ENCODE measurements around the gene TMCC1.
"Not testable (repeated sequence)": the region's sequence is repeated elsewhere in the genome, so short reads cannot be mapped to it uniquely, and the experiment has no call there.

The TMCC1 gene

DNA sequence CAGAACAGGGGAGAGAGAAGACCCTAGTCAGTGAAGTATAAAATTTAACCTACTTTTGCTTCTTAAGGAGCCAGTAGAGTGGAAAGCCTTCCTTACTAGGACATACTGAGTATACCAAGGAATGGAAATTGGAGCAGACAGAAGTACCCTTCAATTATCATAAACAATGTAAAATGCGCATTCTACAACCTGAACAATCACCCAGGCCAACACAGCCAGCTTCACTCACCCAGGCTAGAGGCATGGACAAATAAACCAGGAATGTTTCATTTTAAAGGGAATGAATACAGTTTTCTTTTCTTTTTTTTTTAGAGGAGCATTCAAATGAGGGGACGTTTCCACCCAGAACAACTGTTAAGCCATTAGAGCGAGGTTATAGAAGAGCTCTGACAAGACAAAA, 245.1 kb downstream of the TMCC1 start:
- TF ChIP-seq, protein P1, sequence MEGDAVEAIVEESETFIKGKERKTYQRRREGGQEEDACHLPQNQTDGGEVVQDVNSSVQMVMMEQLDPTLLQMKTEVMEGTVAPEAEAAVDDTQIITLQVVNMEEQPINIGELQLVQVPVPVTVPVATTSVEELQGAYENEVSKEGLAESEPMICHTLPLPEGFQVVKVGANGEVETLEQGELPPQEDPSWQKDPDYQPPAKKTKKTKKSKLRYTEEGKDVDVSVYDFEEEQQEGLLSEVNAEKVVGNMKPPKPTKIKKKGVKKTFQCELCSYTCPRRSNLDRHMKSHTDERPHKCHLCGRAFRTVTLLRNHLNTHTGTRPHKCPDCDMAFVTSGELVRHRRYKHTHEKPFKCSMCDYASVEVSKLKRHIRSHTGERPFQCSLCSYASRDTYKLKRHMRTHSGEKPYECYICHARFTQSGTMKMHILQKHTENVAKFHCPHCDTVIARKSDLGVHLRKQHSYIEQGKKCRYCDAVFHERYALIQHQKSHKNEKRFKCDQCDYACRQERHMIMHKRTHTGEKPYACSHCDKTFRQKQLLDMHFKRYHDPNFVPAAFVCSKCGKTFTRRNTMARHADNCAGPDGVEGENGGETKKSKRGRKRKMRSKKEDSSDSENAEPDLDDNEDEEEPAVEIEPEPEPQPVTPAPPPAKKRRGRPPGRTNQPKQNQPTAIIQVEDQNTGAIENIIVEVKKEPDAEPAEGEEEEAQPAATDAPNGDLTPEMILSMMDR (conservative IDR thresholded peaks at IDR 0.05) = no peak

DNA sequence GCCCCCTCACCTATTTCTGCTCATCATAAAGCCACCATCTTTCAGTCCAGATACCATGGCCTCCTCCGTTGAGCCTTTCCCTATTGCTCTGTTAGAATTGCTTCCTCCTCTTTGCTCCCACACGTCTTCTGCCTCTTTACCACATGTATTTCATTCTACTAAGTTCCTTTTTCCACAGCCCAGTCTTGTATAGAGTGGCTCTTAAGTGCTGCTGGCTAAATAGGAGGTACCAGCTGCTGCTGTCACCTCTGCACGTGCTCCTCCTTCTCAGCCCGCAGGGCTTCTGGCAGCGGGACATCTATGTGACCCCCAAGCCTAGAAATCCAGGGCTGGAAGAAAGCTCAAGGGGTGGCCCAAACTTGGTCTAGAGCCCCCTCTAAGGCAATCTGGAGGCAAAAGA, 248.2 kb downstream of the TMCC1 start:
- TF ChIP-seq, protein P1 (conservative IDR thresholded peaks at IDR 0.05) = no peak
- no peak overlapping the region for H3K27ac ChIP-seq

More for the DNA sequence above, 245.1 kb downstream of the TMCC1 start:
- no peak overlapping the region for H3K27ac ChIP-seq

DNA sequence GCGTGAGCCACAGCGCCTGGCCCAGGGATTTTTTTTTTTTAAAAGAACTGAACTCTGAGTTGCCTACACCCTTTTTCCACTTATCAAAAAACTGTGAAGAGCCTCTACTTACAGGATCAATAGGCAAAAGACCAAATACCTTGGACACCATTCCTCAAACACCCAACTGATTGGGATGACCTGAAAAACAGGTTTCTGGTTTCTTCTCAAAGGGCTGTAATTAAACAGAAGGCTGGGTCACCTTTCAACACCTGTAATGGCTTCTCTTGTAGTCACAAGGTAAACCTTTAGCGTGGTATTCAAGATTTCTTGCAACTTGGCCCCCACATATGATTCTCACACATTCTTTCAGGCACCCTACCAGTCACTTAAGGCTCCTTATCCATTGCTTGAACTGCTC, 248.7 kb downstream of the TMCC1 start:
- H3K27ac ChIP-seq = no peak overlapping the region
- TF ChIP-seq, protein P1 (conservative IDR thresholded peaks at IDR 0.05) = no peak

DNA sequence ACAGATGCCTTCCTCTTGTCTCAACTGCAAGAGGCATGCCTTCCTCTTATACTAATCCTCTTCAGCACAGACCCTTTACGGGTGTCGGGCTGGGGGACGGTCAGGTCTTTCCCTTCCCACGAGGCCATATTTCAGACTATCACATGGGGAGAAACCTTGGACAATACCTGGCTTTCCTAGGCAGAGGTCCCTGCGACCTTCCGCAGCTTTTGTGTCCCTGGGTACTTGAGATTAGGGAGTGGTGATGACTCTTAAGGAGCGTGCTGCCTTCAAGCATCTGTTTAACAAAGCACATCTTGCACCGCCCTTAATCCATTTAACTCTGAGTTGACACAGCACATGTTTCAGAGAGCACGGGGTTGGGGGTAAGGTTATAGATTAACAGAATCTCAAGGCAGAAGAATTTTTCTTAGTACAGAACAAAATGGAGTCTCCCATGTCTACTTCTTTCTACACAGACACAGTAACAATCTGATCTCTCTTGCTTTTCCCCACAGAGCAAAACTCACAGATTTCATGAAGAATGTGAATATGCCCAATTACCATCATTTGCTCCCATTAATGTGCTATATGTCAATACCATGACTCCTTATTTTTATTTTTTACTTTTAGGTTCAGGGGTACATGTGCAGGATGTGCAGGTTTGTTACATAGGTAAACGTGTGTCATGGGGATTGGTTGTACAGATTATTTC, 251.8 kb downstream of the TMCC1 start:
- not testable (repeated sequence) for H3K27ac ChIP-seq

DNA sequence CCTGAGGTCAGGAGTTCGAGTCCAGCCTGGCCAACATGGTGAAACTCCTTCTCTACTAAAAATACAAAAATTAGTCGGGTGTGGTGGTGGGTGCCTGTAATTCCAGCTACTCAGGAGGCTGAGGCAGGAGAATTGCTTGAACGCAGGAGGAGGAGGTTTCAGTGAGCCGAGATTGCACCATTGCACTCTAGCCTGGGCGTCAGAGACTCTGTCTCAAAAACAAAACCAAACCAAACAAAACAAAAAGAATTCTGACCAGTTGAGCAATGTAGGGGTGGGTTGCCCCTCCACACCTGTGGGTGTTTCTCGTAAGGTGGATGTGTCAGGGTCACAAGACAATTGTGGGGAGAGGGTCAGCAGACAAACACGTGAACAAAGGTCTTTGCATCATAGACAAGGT, 252.5 kb downstream of the TMCC1 start:
- not testable (repeated sequence) for H3K27ac ChIP-seq

DNA sequence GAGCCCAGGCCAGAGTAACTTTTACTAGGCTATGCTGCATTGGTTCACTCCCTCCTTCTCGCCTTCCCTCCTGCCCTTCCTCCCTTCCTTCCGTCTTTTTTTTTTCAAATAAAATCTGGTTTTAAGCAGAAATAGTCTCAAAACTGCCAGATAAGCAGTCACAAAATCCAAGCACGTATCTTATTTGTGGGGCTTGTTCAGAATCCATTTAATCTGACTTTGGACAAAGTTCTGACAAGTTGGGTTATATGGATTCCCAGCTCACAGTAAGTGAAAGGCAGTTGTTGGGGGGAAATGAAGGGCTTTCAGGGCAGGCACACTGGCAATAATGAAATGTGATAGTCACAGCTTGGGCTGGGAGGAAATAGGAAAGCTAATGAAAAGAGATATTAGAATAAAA, 255.0 kb downstream of the TMCC1 start:
- no peak overlapping the region for H3K27ac ChIP-seq
- TF ChIP-seq, protein P1 (conservative IDR thresholded peaks at IDR 0.05) = no peak

DNA sequence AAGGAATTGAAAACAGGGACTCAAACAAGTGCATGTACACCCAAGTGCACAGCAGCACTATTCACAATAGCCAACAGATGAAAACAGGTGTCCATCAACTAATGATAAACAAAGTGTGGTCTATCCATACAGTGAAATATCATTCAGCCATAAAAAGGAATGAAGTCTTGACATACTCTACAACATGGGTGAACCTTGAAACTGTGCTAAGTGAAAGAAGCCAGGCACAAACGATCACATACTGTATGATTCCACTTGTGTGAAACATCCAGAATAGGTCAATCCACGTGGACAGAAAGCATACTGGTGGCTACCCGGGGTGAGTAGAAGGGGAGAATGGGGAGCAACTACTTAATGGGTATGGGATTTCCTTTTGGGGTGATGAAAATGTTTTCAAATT, 257.4 kb downstream of the TMCC1 start:
- H3K27ac ChIP-seq = no peak overlapping the region
- TF ChIP-seq, protein P1 (conservative IDR thresholded peaks at IDR 0.05) = no peak

DNA sequence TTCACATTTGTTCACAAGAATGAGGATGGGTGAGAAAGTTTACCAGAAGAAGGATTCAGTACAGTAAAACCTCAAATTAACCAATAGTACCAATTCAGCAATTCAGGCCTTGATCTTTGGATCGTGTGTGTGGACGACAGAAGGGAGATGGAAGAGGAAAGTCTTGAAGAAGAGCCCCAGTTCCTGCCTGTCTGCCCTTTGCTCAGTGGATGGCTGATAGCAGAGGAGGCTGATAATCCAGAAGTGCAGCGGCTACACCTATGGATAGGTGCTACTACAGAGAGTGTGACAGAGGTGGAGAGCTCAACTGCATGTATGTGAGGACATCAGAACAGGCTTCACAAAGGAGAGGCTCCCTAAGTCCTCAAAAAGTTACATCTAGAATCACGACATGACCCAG, 257.9 kb downstream of the TMCC1 start:
- no peak overlapping the region for H3K27ac ChIP-seq
- TF ChIP-seq, protein P1 (conservative IDR thresholded peaks at IDR 0.05) = no peak
